ENCODE measurements around the gene YJEFN3. TPM values are rescaled to one million over a fixed set of nuclear protein-coding genes. Genes with fewer than 3 reads are reported as not detected.
A peak's percentile ranks its signal among the peaks of the same experiment; 100 is the strongest.

YJEFN3 gene
- total RNA-seq, 8 experiments from 2014 or later: 1.1 to 10.6 (median 4.2) TPM

DNA sequence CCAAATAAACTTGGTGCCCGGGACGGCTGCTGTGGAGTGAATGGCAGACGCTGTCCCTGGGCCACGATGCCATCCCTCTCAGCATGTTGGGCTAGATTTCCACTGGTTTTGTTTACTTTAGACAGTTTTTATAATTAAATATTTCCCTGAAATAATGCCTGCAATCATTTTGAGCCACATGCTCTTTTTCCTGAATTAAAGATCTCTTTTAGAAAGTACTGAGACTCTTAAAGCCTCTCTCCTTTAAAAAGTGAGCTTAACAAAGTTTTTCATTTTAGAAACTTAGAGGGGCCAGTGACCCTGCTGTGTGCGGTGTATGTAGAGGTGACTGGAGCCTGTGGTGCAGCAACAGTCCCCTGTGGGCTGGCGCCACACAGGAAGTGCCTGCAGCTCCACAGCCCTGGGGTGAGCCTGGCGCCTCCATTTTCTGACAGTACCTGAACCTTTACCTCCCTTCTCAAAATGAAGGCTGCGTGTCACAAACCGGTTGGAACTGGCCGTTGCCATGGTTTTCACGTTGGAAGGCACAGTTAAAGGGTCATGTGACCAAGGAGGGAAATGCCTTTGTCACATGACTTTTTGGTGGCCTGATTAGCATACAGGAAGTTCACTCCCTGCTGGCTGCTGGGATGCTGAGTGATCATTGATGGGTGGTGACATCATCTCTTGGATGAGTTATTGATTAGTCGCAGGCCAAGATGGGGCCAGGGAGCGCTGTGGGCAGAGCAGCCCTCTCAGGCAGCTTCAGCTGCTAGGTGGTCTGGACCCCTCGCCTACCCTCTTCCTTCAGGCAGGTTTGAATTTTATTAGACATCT lies 39.6 kb upstream of the YJEFN3 start:
- Histone ChIP-seq H3K27ac (peak overlapping the region; percentile 89), H3K4me1 (replicated peaks in 1 of 2) (peaks cover 47 to 55% of the 10 kb centered on the region in 2 donors), H3K4me3 (no peak overlapping the region)
- 3 to 60% (median 26%) methylated on average over 1 to 10 of the region's 14 CpGs; no CpG with 5 or more reads in 2 of the 10 experiments for WGBS, 10 experiments
- in situ Hi-C loops (cut with MboI; ENCODE audit: low pct_unique_long_range_greater_than_20kb in 2 of 9, low sequenced_read_pairs in 9 of 9, unreplicated experiment in 9 of 9): loop anchor here in 5 of 9 experiments (25.0 kb wide), 4 partner anchors 102 to 352 kb away; partner anchors contain the start of genes MEF2B (in 1 of the 5) and TMEM161A (in 1 of the 5)
- peak; percentile 75 to 93 (median 89) for ATAC-seq (replicated peaks in 6 of 8)

DNA sequence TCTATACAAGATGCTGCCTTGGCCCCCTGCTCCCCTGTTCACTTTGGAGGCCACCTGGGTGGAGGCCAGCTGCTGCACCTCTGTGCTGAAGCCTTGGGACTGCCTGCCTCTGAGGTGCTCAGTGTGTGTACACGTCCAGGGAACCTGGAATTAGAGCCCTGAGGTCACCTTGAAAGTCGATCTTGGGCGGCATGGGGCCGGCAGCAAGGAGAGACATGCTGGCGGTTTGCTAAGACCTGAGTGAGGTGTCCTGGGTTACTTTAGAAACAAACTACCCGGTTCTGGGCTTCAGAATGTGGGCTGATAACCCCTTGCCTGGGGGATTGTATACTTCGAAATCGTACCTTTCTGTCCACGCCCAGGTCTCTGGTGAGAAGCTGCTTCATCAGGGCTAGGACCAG lies 38.9 kb upstream of the YJEFN3 start:
- in situ Hi-C loops (cut with MboI; ENCODE audit: low pct_unique_long_range_greater_than_20kb in 2 of 9, low sequenced_read_pairs in 9 of 9, unreplicated experiment in 9 of 9): loop anchor here in 7 of 9 experiments (10.0 to 25.0 kb wide), 7 partner anchors 103 to 353 kb away; partner anchors contain the start of genes MEF2B (in 1 of the 7) and TMEM161A (in 1 of the 7)
- Histone ChIP-seq H3K4me3 (no peak overlapping the region), H3K27ac (peak overlapping the region; percentile 87 to 89), H3K4me1 (replicated peaks in 1 of 2) (peaks cover 43 to 51% of the 10 kb centered on the region in 2 donors)
- ATAC-seq (replicated peaks in 6 of 8): peak in 6 of 8 experiments; percentile 2 to 18 (median 9)
- 69 to 100% (median 89%) methylated on average over 1 to 9 of the region's 9 CpGs; no CpG with 5 or more reads in 6 of the 10 experiments for WGBS, 10 experiments

DNA sequence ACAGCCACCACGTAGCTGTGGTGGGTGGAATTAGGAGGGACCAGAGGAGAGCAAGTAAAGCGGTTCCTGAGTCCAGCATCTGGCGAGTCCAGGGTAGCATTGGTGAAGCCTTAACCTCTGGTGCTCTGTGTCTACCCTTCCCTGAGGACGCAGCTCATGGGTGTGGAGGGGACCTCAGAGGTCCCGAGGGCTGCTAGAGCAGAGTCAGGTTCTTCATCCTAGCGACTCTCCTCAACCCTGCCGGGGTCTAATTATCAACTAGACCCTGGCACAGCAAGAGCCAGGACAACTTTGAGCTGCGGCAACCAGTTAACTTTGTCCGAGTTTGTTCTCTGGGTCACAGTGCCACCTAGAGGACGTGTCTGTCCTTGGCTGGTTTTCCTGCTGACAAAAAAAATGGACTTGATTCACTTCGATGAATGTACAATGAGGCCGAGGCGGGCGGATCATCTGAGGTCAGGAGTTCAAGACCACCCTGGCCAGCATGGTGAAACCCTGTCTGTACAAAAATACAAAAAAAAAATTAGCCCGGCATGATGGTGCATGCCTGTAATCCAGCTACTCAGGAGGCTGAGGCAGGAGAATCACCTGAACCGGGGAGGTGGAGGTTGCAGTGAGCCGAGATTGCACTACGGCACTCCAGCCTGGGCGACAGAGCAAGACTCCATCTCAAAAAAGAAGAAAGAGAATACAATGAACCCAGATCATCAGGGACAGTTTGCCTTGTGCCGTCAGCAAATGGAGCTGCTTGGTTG lies 38.3 kb upstream of the YJEFN3 start:
- in situ Hi-C loops (cut with MboI; ENCODE audit: low pct_unique_long_range_greater_than_20kb in 2 of 9, low sequenced_read_pairs in 9 of 9, unreplicated experiment in 9 of 9): loop anchor here in 7 of 9 experiments (10.0 to 25.0 kb wide), 7 partner anchors 103 to 353 kb away; partner anchors contain the start of genes MEF2B (in 1 of the 7) and TMEM161A (in 1 of the 7)
- no peak overlapping the region for H3K4me3 ChIP-seq
- 5 to 64% (median 30%) methylated on average over 1 to 13 of the region's 20 CpGs; no CpG with 5 or more reads in 1 of the 10 experiments for WGBS, 10 experiments

DNA sequence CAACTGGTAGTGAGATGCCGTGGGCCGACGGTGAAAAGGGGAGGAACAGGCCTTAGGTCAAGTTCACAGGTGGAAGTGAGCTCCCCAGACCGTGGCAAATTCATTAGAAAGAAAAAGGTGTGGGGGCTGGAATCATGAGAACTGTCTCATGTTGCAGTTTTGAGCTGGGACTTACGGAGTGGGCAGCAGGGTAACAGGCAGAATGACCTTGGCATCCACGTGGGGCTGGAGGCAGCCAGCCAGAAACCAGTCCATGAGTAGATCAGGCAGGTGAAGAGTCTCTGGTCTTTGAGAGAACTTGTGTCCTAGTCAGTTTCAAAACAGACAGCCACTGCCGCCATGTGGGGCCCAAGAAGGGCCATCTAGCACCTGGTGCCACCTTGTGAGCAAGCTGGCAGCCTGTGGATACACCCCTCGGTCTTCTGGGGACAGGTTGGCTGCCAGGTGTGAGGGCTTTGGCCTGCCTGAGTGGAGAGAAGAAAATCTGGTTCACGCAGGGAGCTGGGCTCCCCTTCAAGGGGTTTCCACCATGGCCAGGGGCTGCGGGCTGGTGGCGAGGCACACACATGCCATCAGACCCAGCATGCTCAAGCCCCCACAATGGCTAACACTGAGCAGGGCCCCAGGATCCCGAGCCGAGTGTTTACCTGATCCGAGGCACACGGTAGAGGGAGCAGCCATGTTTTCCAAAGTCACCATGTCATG lies 37.2 kb upstream of the YJEFN3 start:
- WGBS, 10 experiments: 50 to 100% (median 92%) methylated on average over 1 to 6 of the region's 15 CpGs; no CpG with 5 or more reads in 1 of the 10 experiments
- in situ Hi-C loops (cut with MboI; ENCODE audit: low pct_unique_long_range_greater_than_20kb in 2 of 9, low sequenced_read_pairs in 9 of 9, unreplicated experiment in 9 of 9): loop anchor here in 7 of 9 experiments (10.0 to 25.0 kb wide), 7 partner anchors 104 to 354 kb away; partner anchors contain the start of genes MEF2B (in 1 of the 7) and TMEM161A (in 1 of the 7)
- H3K4me3 ChIP-seq: no peak overlapping the region
- peaks cover 30 to 37% of the 10 kb centered on the region in 2 donors for H3K4me1 ChIP-seq (replicated peaks in 1 of 2)
- no peak for ATAC-seq (replicated peaks in 6 of 8)
- no peak overlapping the region for H3K27ac ChIP-seq

More for the DNA sequence above, 38.3 kb upstream of the YJEFN3 start:
- ATAC-seq (replicated peaks in 6 of 8): peak; percentile 10 to 65 (median 18)
- Histone ChIP-seq H3K4me1 (replicated peaks in 1 of 2) (peaks cover 38 to 46% of the 10 kb centered on the region in 2 donors), H3K27ac (peak overlapping the region; percentile 87 to 89)

DNA sequence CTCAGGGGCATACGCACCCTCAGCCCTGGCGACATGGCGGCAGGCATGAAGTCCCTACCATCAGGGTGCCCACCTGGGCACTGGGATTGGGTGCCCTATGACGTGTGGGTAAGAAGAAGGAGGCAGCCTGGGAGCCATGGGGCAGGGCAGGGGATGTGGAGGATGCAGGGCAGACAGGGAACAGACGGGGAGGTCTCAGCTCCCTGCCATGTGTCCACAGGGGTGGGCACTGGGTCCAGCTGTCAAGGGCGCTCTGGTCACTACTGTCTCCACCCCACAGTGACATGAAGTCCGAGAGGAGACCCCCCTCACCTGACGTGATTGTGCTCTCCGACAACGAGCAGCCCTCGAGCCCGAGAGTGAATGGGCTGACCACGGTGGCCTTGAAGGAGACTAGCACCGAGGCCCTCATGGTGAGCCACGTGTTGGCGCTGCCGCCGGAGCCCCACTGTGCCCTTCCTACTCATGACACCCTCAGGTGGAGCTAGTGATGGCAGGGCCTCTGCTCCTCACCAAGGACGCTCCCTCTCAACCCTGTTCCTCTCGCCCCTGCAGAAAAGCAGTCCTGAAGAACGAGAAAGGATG lies 36.6 kb upstream of the YJEFN3 start:
- Histone ChIP-seq H3K4me3 (no peak overlapping the region), H3K4me1 (replicated peaks in 1 of 2) (peaks cover 30 to 31% of the 10 kb centered on the region in 2 donors), H3K27ac (no peak overlapping the region)
- no peak for ATAC-seq (replicated peaks in 6 of 8)
- in situ Hi-C loops (cut with MboI; ENCODE audit: low pct_unique_long_range_greater_than_20kb in 2 of 9, low sequenced_read_pairs in 9 of 9, unreplicated experiment in 9 of 9): loop anchor here in 7 of 9 experiments (10.0 to 25.0 kb wide), 7 partner anchors 105 to 355 kb away; partner anchors contain the start of genes MEF2B (in 1 of the 7) and TMEM161A (in 1 of the 7)
- 70 to 100% (median 88%) methylated on average over 2 to 12 of the region's 21 CpGs; no CpG with 5 or more reads in 4 of the 10 experiments for WGBS, 10 experiments

DNA sequence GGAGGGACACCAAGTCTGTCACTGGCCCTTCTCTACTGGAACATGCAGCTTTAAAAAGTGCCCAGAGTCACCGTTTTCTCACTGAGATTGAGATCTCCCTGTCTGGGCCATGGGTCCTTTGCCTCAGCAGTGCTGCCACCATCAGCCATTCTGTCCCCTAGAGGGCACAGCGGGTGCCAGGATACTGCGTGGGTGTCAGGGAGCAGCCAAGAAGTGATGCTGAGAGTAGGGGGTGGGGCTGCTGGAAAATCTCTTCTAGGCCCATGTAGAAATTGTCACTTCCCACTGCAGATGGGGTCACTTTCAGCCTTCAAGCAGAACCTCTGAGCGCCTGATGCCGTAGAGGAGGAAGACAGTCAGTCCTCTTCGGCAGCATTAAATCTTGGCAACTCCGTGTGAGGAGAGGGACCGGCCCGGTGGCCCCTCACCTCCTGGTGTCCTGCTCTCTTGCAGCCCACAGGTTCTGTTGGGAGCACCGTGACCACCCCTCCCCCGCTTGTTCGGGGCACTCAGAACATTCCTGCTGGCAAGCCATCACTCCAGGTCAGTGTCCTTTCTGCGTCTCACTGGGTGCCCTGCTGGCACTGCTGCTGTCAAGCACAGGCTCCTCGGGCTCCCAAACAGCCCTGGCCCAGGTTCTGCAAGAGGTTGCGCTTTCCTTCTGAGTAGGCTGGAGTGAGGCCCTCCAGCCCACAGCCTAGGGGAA lies 34.7 kb upstream of the YJEFN3 start:
- peaks cover 13% of the 10 kb centered on the region in 2 donors for H3K4me1 ChIP-seq (replicated peaks in 1 of 2)
- 90 to 100% (median 95%) methylated on average over 1 to 4 of the region's 15 CpGs; no CpG with 5 or more reads in 6 of the 10 experiments for WGBS, 10 experiments
- no peak overlapping the region for H3K4me3 ChIP-seq
- H3K27ac ChIP-seq: no peak overlapping the region
- in situ Hi-C loops (cut with MboI; ENCODE audit: low pct_unique_long_range_greater_than_20kb in 2 of 9, low sequenced_read_pairs in 9 of 9, unreplicated experiment in 9 of 9): loop anchor here in 7 of 9 experiments (10.0 to 25.0 kb wide), 7 partner anchors 107 to 357 kb away; partner anchors contain the start of genes MEF2B (in 1 of the 7) and TMEM161A (in 1 of the 7)
- ATAC-seq (replicated peaks in 6 of 8): no peak

DNA sequence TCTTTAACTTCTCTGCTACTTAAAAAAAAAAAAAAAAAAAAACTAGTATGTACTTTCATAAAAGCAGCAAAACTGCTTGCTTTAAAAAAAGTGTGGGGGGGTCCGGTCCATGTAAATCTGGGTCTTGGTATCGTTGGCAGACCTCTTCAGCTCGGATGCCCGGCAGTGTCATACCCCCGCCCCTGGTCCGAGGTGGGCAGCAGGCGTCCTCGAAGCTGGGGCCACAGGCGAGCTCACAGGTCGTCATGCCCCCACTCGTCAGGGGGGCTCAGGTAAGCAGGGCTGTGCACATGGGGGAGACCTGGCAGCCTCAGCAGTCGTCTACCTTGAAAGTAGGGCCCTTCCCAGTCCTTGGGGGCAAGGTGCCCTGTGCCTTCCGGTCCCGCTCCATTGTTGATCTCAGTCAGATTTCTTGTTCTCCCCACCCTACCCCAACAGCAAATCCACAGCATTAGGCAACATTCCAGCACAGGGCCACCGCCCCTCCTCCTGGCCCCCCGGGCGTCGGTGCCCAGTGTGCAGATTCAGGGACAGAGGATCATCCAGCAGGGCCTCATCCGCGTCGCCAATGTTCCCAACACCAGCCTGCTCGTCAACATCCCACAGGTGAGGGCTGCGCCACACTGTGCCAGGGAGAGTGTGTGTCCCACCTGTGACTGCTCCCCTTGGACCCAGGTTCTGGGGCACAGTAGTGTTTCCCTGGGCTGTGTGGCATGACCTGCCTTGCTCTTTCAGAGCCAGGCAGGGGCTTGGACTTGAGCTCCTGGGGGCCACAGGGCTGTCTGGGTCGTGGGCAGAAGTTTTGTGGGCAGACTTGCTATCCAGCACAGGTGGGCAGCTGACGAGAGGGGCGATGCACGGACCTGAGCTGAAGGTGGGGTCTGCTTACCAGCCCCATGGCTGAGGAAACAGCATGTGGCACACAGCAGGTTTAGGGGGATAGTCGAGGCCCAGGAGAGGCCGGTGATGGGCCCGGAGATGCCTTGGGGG lies 32.8 kb upstream of the YJEFN3 start:
- 82 to 100% (median 95%) methylated on average over 1 to 10 of the region's 30 CpGs; no CpG with 5 or more reads in 3 of the 10 experiments for WGBS, 10 experiments
- peak in 2 of 8 experiments; percentile 25 to 39 for ATAC-seq (replicated peaks in 6 of 8)
- Histone ChIP-seq H3K27ac (no peak overlapping the region), H3K4me1 (replicated peaks in 1 of 2) (no peaks in the 10 kb centered on the region), H3K4me3 (no peak overlapping the region)
- in situ Hi-C loops (cut with MboI; ENCODE audit: low pct_unique_long_range_greater_than_20kb in 2 of 9, low sequenced_read_pairs in 9 of 9, unreplicated experiment in 9 of 9): loop anchor here in 7 of 9 experiments (10.0 to 25.0 kb wide), 7 partner anchors 109 to 359 kb away; partner anchors contain the start of genes MEF2B (in 1 of the 7) and TMEM161A (in 1 of the 7)

DNA sequence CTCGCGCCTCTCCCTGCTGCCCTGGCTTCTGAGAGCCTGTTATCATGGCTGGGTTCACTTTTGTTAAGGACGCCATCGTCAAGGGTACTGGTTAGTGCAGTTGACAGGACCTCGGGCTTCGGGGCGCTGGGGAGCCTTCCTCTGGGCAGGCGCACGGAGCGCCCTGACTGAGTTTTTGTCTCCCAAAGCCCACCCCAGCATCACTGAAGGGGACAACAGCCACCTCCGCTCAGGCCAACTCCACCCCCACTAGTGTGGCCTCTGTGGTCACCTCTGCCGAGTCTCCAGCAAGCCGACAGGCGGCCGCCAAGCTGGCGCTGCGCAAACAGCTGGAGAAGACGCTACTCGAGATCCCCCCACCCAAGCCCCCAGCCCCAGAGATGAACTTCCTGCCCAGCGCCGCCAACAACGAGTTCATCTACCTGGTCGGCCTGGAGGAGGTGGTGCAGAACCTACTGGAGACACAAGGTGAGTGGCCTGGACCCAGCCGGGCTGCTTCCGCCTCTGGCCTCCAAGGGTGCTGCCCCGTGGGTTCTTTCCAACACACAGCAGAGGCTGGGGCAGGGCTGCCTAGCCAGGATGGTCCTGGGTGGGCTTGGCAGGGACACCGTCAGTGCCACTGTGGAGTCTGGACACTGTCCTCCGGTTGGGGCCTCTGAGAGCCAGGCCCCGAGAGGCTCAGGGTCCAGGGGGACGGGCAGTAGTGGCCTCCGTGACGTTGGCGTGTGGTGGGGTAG lies 30.3 kb upstream of the YJEFN3 start:
- 91 to 100% (median 93%) methylated on average over 4 to 6 of the region's 33 CpGs; no CpG with 5 or more reads in 6 of the 10 experiments for WGBS, 10 experiments
- Histone ChIP-seq H3K4me3 (no peak overlapping the region), H3K27ac (no peak overlapping the region), H3K4me1 (replicated peaks in 1 of 2) (no peaks in the 10 kb centered on the region)
- no peak for ATAC-seq (replicated peaks in 6 of 8)
- in situ Hi-C loops (cut with MboI; ENCODE audit: low pct_unique_long_range_greater_than_20kb in 2 of 9, low sequenced_read_pairs in 9 of 9, unreplicated experiment in 9 of 9): loop anchor here in 7 of 9 experiments (10.0 to 25.0 kb wide), 7 partner anchors 111 to 361 kb away; partner anchors contain the start of genes MEF2B (in 1 of the 7) and TMEM161A (in 1 of the 7)

DNA sequence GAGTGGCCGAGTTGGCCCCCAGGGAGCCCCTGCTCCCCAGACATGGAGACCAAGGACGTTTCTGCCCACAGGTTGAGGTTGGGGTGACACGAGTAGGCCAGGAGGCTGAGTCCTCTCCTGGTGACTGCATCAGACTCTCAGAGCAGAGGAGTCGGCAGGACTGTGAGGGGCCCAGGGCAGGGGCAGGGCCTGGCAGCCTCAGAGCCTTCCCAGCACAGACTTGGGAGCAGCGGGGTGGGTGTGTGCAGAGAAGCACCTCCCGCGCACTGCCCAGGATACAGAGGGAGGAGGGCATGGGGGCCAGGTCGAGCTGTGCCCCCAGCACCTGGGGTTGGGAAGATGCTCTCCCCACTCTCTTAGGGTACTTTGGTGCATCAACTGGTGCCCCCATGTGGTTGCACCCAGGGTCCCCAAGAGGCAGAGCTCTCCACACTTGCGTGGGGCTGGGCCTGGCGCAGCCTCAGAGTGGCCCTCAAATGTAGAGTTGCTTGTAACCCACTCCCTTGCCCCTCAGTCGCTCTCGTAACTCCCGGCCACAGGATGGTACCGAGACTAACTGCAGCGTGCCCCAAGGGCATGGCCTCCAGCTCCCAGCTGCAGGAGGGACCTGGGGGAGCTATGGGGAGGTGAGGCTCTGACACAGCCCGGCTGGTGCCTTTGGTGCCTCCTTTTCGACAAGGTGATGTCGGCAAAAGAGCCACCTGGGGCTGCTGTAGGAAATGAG lies 29.3 kb upstream of the YJEFN3 start:
- H3K27ac ChIP-seq: no peak overlapping the region
- 50 to 100% (median 80%) methylated on average over 1 to 7 of the region's 18 CpGs; no CpG with 5 or more reads in 5 of the 10 experiments for WGBS, 10 experiments
- no peaks in the 10 kb centered on the region for H3K4me1 ChIP-seq (replicated peaks in 1 of 2)
- ATAC-seq (replicated peaks in 6 of 8): peak in 4 of 8 experiments; percentile 16 to 35 (median 22)
- in situ Hi-C loops (cut with MboI; ENCODE audit: low pct_unique_long_range_greater_than_20kb in 2 of 9, low sequenced_read_pairs in 9 of 9, unreplicated experiment in 9 of 9): loop anchor here in 7 of 9 experiments (10.0 to 25.0 kb wide), 7 partner anchors 112 to 362 kb away; partner anchors contain the start of genes MEF2B (in 1 of the 7) and TMEM161A (in 1 of the 7)
- H3K4me3 ChIP-seq: no peak overlapping the region
